SK-MEL-5 (cell line): ENCODE measurements around the gene SLC35F1. TPM values are rescaled to one million over a fixed set of nuclear protein-coding genes. Genes with fewer than 3 reads are reported as not detected.

Experiments
- DNase-seq: peaks from one replicate; pipeline ENCODE4 v3.0.0-alpha.2; 2016; ENCODE audit warnings: low read depth, low spot score
- in situ Hi-C: cut with HindIII; loops from 2 replicates; pipeline ENCODE4 v1.10.0; 2016; ENCODE audit warnings: low sequenced_read_pairs, high pct_unique_total_duplicates, low pct_unique_long_range_greater_than_20kb
- total RNA-seq: library from RNA; depleted of rRNA; stranded (reverse); fragments of >200 nt; shearing (Covaris generic); gene quantifications from 2 replicates; pipeline ENCODE4 v1.2.3, GENCODE V29; 2014

Gene SLC35F1
- total RNA-seq, 1 experiment from 2014 or later, result 2.5 TPM

GRCh38 chr6:118263921-118264486 lies 356.9 kb downstream of the SLC35F1 start:
- DNase-seq, result peak; percentile 86
- in situ Hi-C loops, result no loop called here

GRCh38 chr6:118269659-118270058 lies 362.6 kb downstream of the SLC35F1 start:
- DNase-seq, result no peak
- in situ Hi-C loops, result no loop called here

GRCh38 chr6:118277631-118278030 lies 370.6 kb downstream of the SLC35F1 start:
- DNase-seq, result no peak
- in situ Hi-C loops, result no loop called here

GRCh38 chr6:118280210-118280609 lies 373.1 kb downstream of the SLC35F1 start:
- in situ Hi-C loops, result no loop called here

GRCh38 chr6:118281291-118281690 lies 374.2 kb downstream of the SLC35F1 start:
- in situ Hi-C loops, result no loop called here

More at GRCh38 chr6:118280210-118280609, 373.1 kb downstream of the SLC35F1 start:
- DNase-seq, result no peak

GRCh38 chr6:118283766-118284165 lies 376.7 kb downstream of the SLC35F1 start:
- in situ Hi-C loops, result no loop called here
- DNase-seq, result peak; percentile 76

More at GRCh38 chr6:118281291-118281690, 374.2 kb downstream of the SLC35F1 start:
- DNase-seq, result peak; percentile 65

- in situ Hi-C loops, result no loop called here
- DNase-seq, result peak; percentile 24
Measured at GRCh38 chr6:118284736-118285360, 377.8 kb downstream of the SLC35F1 start.

GRCh38 chr6:118285791-118286190 lies 378.7 kb downstream of the SLC35F1 start:
- no peak for DNase-seq
- in situ Hi-C loops, result no loop called here

GRCh38 chr6:118288355-118289124 lies 381.5 kb downstream of the SLC35F1 start:
- DNase-seq, result peak; percentile 27
- in situ Hi-C loops, result no loop called here

GRCh38 chr6:118292558-118292957 lies 385.5 kb downstream of the SLC35F1 start:
- no peak for DNase-seq
- in situ Hi-C loops, result no loop called here

- in situ Hi-C loops, result no loop called here
- no peak for DNase-seq
Measured at GRCh38 chr6:118294906-118295305, 387.8 kb downstream of the SLC35F1 start.

- no peak for DNase-seq
- in situ Hi-C loops, result no loop called here
Measured at GRCh38 chr6:118295336-118295735, 388.3 kb downstream of the SLC35F1 start.

GRCh38 chr6:118296129-118296901 lies 389.3 kb downstream of the SLC35F1 start:
- in situ Hi-C loops, result no loop called here
- DNase-seq, result no peak

- in situ Hi-C loops, result no loop called here
- peak; percentile 40 for DNase-seq
Measured at GRCh38 chr6:118297821-118298220, 390.8 kb downstream of the SLC35F1 start.

GRCh38 chr6:118298476-118299427 lies 391.7 kb downstream of the SLC35F1 start:
- DNase-seq, result no peak
- in situ Hi-C loops, result no loop called here

- no peak for DNase-seq
- in situ Hi-C loops, result no loop called here
Measured at GRCh38 chr6:118299457-118299856, 392.4 kb downstream of the SLC35F1 start.

- in situ Hi-C loops, result no loop called here
- DNase-seq, result no peak
Measured at GRCh38 chr6:118304321-118304720, 397.3 kb downstream of the SLC35F1 start.
